Measurements from ENCODE around the gene AOAH. TPM values are rescaled to one million over a fixed set of nuclear protein-coding genes. Genes with fewer than 3 reads are reported as not detected.

The AOAH gene
- total and polyA plus RNA-seq, 5 donors: 1.1 to 6.0 (median 4.4) TPM

DNA sequence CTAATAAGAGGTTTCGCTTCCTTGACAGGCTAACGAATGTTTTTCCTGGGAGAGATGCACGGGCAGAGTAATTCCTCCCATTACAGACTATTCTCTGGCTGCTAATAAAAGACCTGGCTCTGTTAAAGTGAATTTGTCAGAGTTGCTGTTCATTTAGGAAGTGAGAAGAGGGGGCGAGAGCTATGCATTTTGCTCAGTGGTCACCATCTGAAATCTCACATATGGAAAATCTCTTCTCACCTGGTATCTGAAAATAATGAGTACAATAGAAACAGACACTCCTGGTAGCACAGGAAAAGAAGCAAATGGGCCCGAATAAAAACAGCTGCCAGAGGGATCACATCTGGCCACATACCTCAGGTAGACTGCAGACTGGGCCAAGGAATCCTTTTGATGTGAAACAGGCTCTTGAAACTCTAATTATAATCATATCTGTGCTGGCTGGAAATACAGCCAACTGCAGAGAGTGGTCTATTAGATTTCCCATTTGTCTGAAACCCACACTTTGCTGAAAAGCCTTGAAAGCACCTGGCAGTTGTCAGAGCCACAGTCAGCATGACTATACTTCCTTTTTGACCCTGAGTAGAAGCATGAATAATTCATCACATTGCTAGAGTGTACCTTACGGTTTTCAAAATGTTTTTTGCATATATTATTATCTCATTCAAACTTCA, 33.6 kb downstream of the AOAH start:
- DNase-seq: no peak
- Histone ChIP-seq H3K4me3 (ENCODE audit: low read length) (no peak overlapping the region), H3K9me3 (ENCODE audit: control insufficient read depth, low read length) (no peaks in the 10 kb centered on the region), H3K27me3 (ENCODE audit: control insufficient read depth, insufficient read depth) (no peaks in the 10 kb centered on the region), H3K4me1 (ENCODE audit: control insufficient read depth, insufficient read depth, low read length) (no peaks in the 10 kb centered on the region), H3K27ac (ENCODE audit: low read length) (no peak overlapping the region)
- ATAC-seq: no peak
- 63% methylated on average over 6 of the region's 6 CpGs for WGBS
- intact Hi-C loops (cut with DNase I): no loop called here

DNA sequence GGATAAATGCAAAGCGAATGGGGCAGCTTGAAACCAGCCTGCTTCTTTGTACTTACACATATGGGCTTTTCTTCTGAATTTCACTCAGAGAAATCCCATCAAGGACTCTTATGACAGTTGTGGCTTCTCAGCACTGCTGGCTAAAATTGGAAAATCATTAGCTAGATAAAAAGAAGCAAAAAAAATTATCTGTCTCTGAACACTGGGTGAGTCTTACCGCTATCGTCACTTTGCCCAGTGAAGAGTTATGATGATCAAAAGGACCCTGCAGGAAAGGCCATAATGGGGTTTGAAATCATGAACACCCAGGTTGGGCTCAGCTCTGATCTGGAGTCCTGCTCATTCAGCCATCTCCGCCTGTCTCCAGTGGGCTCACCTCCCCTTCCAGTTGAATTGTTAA, 34.3 kb downstream of the AOAH start:
- Histone ChIP-seq H3K27me3 (ENCODE audit: control insufficient read depth, insufficient read depth) (no peaks in the 10 kb centered on the region), H3K9me3 (ENCODE audit: control insufficient read depth, low read length) (no peaks in the 10 kb centered on the region), H3K4me3 (ENCODE audit: low read length) (no peak overlapping the region), H3K27ac (ENCODE audit: low read length) (no peak overlapping the region), H3K4me1 (ENCODE audit: control insufficient read depth, insufficient read depth, low read length) (no peaks in the 10 kb centered on the region)
- ATAC-seq (no peak), DNase-seq (no peak)
- intact Hi-C loops (cut with DNase I): no loop called here
- WGBS: 91% methylated on average over 4 of the region's 4 CpGs

DNA sequence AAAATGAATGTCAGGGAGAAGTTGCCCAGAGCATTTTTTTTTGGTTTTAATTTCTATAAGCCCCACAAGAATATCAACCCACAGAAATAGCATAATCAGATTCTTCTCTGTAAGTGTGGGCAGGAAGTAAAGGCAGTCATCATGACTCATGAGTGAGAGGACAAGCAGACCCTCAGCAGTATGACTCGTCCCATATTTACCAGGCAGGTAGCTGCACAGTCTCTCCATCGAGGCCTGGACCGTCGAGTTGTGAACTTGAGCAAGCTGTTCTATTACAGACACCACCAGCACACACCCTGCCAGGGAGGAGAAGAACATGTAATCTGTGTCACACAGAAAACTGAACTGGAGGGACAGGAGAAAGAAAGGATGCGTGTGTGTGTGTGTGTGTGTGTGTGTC, 37.8 kb downstream of the AOAH start:
- 66% methylated on average over 5 of the region's 5 CpGs for WGBS
- H3K4me3 ChIP-seq (ENCODE audit: low read length): no peak overlapping the region
- no peaks in the 10 kb centered on the region for H3K27me3 ChIP-seq (ENCODE audit: control insufficient read depth, insufficient read depth)
- intact Hi-C loops (cut with DNase I): no loop called here
- ATAC-seq (no peak), DNase-seq (no peak)
- no peaks in the 10 kb centered on the region for H3K4me1 ChIP-seq (ENCODE audit: control insufficient read depth, insufficient read depth, low read length)
- H3K9me3 ChIP-seq (ENCODE audit: control insufficient read depth, low read length): no peaks in the 10 kb centered on the region
- H3K27ac ChIP-seq (ENCODE audit: low read length): no peak overlapping the region

DNA sequence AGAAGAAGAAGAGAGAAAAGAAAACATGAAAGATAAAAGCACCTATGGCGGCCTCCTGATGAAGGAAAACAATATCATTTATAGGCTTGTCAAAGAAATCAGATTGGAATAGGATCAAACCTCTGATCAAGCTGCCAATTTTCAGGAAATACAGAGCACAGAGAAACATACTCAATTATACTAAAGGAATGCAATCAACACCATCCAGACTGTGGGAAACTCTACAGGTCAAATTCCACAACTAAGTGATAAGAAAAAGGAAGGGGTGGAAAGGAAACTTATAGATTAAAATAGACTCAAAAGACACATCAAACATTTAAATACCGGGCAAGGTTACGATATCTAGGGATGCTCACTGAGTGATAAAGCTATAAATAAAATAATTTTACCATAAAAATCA, 39.3 kb downstream of the AOAH start:
- Histone ChIP-seq H3K4me3 (ENCODE audit: low read length) (no peak overlapping the region), H3K4me1 (ENCODE audit: control insufficient read depth, insufficient read depth, low read length) (no peaks in the 10 kb centered on the region), H3K9me3 (ENCODE audit: control insufficient read depth, low read length) (no peaks in the 10 kb centered on the region), H3K27ac (ENCODE audit: low read length) (no peak overlapping the region), H3K27me3 (ENCODE audit: control insufficient read depth, insufficient read depth) (no peaks in the 10 kb centered on the region)
- ATAC-seq (no peak), DNase-seq (no peak)
- intact Hi-C loops (cut with DNase I): no loop called here
- 47% methylated on average over 3 of the region's 3 CpGs for WGBS

DNA sequence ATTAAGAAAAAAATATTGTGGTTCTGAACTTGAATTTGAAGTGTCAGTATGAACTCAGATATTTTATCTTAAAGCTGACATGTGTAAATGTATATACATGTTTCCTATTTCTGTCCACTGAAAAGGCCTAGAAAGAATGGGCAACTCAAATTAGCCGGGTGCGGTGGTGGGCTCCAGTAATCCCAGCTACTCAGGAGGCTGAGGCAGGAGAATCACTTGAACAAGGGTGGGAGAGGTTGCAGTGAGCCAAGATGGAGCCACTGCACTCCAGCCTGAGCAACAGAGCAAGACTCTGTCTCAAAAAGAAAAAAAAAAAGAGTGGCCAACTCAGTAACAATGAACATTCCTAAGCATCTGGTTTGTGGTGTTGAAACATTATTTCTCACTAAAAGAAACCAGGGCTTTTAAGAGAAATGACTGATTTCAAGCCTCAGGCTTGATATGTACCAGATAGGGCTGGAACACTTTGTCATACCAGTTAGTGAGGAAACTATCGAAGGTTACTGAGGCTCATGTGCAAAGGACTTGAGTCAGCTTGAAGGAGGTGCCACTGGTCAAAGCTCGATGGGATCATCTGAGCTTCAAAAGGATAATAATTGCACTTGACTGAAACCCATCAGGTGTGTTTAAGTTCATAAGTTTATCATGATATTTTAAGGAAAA, 40.5 kb downstream of the AOAH start:
- ATAC-seq (no peak), DNase-seq (no peak)
- H3K4me3 ChIP-seq (ENCODE audit: low read length): no peak overlapping the region
- no peak overlapping the region for H3K27ac ChIP-seq (ENCODE audit: low read length)
- no peaks in the 10 kb centered on the region for H3K27me3 ChIP-seq (ENCODE audit: control insufficient read depth, insufficient read depth)
- no peaks in the 10 kb centered on the region for H3K4me1 ChIP-seq (ENCODE audit: control insufficient read depth, insufficient read depth, low read length)
- WGBS: 88% methylated on average over 4 of the region's 4 CpGs
- no peaks in the 10 kb centered on the region for H3K9me3 ChIP-seq (ENCODE audit: control insufficient read depth, low read length)
- intact Hi-C loops (cut with DNase I): no loop called here

DNA sequence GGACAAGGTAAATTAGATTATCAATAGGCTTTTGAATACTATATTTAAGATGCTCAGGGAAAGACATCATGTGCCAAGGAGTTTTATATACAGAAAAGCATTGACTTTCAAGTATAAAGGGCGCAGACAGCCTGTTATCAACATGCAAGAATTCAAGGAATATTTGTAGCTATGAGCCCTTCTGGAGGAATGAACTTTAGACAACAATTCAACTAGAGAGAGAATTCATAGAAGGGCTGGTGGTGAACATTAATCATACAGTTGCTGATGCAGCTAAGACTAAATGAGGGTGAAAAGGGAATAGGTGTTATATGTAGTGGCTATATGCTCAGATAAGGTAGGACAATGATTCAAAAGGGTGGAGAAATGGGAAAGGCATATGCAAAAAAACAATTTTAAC, 41.2 kb downstream of the AOAH start:
- intact Hi-C loops (cut with DNase I): no loop called here
- 75% methylated on average over 1 of the region's 1 CpG for WGBS
- Histone ChIP-seq H3K27ac (ENCODE audit: low read length) (no peak overlapping the region), H3K9me3 (ENCODE audit: control insufficient read depth, low read length) (no peaks in the 10 kb centered on the region), H3K4me1 (ENCODE audit: control insufficient read depth, insufficient read depth, low read length) (no peaks in the 10 kb centered on the region), H3K27me3 (ENCODE audit: control insufficient read depth, insufficient read depth) (no peaks in the 10 kb centered on the region), H3K4me3 (ENCODE audit: low read length) (no peak overlapping the region)
- DNase-seq (no peak), ATAC-seq (no peak)

DNA sequence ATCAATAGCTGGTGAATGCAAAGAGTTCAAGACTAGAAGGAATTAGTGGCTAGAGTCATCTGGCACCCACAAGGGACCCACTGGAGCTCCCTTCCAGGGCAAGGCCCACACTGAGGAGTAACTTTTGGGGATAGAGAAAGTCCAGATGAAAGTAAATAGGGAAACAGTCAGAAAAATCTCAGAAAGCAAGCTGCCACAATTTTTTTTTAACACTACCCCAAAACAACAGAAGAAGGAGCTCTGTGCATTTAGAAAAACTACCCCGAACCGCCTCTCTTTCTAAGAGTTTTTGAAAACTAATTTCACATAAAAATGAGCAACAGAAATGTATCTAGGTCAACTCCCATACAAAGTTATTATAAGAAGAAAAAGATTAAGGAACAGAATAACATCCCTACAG, 42.2 kb downstream of the AOAH start:
- DNase-seq (no peak), ATAC-seq (no peak)
- Histone ChIP-seq H3K9me3 (ENCODE audit: control insufficient read depth, low read length) (no peaks in the 10 kb centered on the region), H3K4me3 (ENCODE audit: low read length) (no peak overlapping the region), H3K27ac (ENCODE audit: low read length) (no peak overlapping the region), H3K4me1 (ENCODE audit: control insufficient read depth, insufficient read depth, low read length) (no peaks in the 10 kb centered on the region), H3K27me3 (ENCODE audit: control insufficient read depth, insufficient read depth) (no peaks in the 10 kb centered on the region)
- intact Hi-C loops (cut with DNase I): no loop called here
- WGBS: 81% methylated on average over 2 of the region's 2 CpGs

DNA sequence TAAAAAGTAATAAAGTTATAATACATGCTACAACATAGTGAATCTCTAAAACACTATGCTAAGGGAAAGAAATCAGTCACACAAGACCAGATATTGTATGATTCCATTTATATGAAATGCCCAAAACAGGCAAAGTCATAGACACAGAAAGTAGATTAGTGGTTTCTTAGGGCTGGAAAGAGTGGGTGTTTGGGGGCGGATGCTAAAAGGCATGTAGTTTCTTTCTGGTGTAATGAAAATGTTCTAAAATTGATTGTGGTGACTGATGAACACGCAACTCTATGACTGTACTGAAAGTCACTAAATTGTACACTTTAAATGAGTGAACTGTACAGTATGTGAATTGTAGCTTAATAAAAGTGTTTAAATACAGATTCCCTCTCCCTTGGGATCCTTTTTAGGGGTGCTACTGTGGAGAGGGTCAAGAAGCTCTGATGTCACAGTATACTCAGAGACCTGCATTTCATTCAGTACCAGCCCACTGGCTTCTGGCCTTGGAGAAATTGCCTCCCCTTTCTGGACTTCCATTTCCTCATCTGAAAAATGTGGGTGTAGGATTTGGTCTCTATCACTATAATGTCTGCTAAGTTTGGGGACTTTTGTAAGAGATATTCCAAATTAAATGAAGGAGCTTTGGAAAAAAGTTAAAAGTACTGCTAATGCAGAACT, 46.4 kb downstream of the AOAH start:
- no peak overlapping the region for H3K4me3 ChIP-seq (ENCODE audit: low read length)
- H3K27me3 ChIP-seq (ENCODE audit: control insufficient read depth, insufficient read depth): no peaks in the 10 kb centered on the region
- no peaks in the 10 kb centered on the region for H3K4me1 ChIP-seq (ENCODE audit: control insufficient read depth, insufficient read depth, low read length)
- ATAC-seq (no peak), DNase-seq (no peak)
- H3K27ac ChIP-seq (ENCODE audit: low read length): no peak overlapping the region
- intact Hi-C loops (cut with DNase I): no loop called here
- H3K9me3 ChIP-seq (ENCODE audit: control insufficient read depth, low read length): no peaks in the 10 kb centered on the region
- WGBS: 94% methylated on average over 2 of the region's 2 CpGs

DNA sequence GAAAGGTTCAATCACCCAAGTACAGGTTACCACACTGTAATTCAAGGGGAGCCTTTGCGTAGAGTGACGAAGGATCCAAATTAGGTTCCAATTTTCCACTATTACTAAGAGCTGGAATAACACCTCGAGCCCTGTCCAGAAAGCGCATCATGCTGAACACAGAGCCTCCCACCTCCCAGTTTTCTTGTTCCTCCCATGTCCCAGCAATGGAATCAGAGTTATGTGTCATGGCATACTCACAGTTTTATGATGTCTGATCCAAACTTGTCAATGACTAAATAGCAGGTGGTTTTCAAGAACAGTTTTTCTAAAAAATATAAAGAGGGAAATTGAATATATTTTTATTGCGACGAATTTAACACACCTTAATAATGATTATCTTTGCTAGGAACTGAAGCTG, 50.6 kb downstream of the AOAH start:
- no peak overlapping the region for H3K27ac ChIP-seq (ENCODE audit: low read length)
- intact Hi-C loops (cut with DNase I): loop anchor here in 2 of 4 donors (5.0 kb wide), 1 partner anchor 186 kb away; no protein-coding TSS in a partner anchor
- H3K27me3 ChIP-seq (ENCODE audit: control insufficient read depth, insufficient read depth): no peaks in the 10 kb centered on the region
- no peak overlapping the region for H3K4me3 ChIP-seq (ENCODE audit: low read length)
- 95% methylated on average over 6 of the region's 6 CpGs for WGBS
- ATAC-seq (no peak), DNase-seq (no peak)
- H3K9me3 ChIP-seq (ENCODE audit: control insufficient read depth, low read length): no peaks in the 10 kb centered on the region
- H3K4me1 ChIP-seq (ENCODE audit: control insufficient read depth, insufficient read depth, low read length): no peaks in the 10 kb centered on the region

DNA sequence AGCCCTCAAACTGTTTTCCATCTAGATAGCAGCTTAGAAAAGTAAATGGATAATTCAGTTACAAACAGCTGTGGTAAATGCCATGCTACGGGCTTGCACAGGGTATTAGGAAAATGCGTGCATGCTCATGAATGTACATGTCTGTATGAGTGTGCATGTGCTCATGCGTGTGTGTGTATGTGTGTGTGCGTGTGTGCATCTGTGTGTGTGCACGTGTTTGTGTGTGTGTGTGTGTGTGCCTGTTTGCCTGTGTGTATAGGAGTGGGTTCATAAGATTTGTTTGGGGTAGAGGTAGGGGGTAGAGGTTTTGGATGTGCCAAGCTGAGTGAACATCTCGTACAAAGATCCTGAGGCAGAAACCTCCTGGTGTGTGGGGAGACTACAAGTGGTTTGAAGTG, 52.9 kb downstream of the AOAH start:
- Histone ChIP-seq H3K27me3 (ENCODE audit: control insufficient read depth, insufficient read depth) (no peaks in the 10 kb centered on the region), H3K9me3 (ENCODE audit: control insufficient read depth, low read length) (no peaks in the 10 kb centered on the region), H3K4me3 (ENCODE audit: low read length) (no peak overlapping the region), H3K27ac (ENCODE audit: low read length) (no peak overlapping the region), H3K4me1 (ENCODE audit: control insufficient read depth, insufficient read depth, low read length) (no peaks in the 10 kb centered on the region)
- no peak for ATAC-seq
- WGBS: 89% methylated on average over 6 of the region's 6 CpGs
- no peak for DNase-seq
- intact Hi-C loops (cut with DNase I): loop anchor here in 2 of 4 donors (5.0 kb wide), 1 partner anchor 184 kb away; no protein-coding TSS in a partner anchor
